Chondrocyte (in vitro differentiated cells): Measurements from ENCODE around the gene IL34. TPM values are rescaled to one million over a fixed set of nuclear protein-coding genes. Genes with fewer than 3 reads are reported as not detected.
"Not testable (repeated sequence)": the region's sequence is repeated elsewhere in the genome, so short reads cannot be mapped to it uniquely, and the experiment has no call there.

Source experiments
- DNase-seq: peaks from one replicate; pipeline ENCODE4 v3.0.0; 2021; ENCODE audit warnings: mixed read lengths, low spot score
- H3K27ac Mint-ChIP-seq: one replicate; pipeline ENCODE4 v1.8.0; 2021; ENCODE audit warnings: mild to moderate bottlenecking, moderate library complexity, mixed read lengths; ENCODE audit not compliant: unreplicated experiment
- H3K27me3 Mint-ChIP-seq: 2 replicates; pipeline ENCODE4 v1.8.0; 2021; ENCODE audit warnings: low read depth, mixed read lengths
- H3K36me3 Mint-ChIP-seq: 2 replicates; pipeline ENCODE4 v1.8.0; 2021; ENCODE audit warnings: low read depth, mixed read lengths
- H3K4me1 Mint-ChIP-seq: 2 replicates; pipeline ENCODE4 v1.8.0; 2021; ENCODE audit warnings: low read depth, mild to moderate bottlenecking, mixed read lengths
- H3K4me3 Mint-ChIP-seq: one replicate; pipeline ENCODE4 v1.8.0; 2021; ENCODE audit warnings: mild to moderate bottlenecking, moderate library complexity, mixed read lengths; ENCODE audit not compliant: unreplicated experiment
- H3K9me3 Mint-ChIP-seq: 2 replicates; pipeline ENCODE4 v1.8.0; 2021; ENCODE audit warnings: low read depth, mixed read lengths
- CTCF ChIP-seq: fragments of 200-600 bp; sonication (generic); IDR thresholded peaks from 2 replicates; pipeline ENCODE4 v1.5.0; 2021; ENCODE audit warnings: antibody characterized with exemption, mild to moderate bottlenecking, moderate library complexity
- total RNA-seq: library from RNA; stranded (reverse); gene quantifications from 3 replicates; pipeline ENCODE4 v1.2.1, GENCODE V29; 2021

IL34 gene
- total RNA-seq, 1 donor from 2014 or later, result 20.8 TPM

- peaks cover 60% of the 10 kb centered on the region for H3K36me3 Mint-ChIP-seq
- H3K4me1 Mint-ChIP-seq, result peaks cover 5% of the 10 kb centered on the region
- TF ChIP-seq CTCF, result no peak
- no peaks in the 10 kb centered on the region for H3K27me3 Mint-ChIP-seq
- peak overlapping the region; percentile 0 for H3K27ac Mint-ChIP-seq
- no peak for DNase-seq
- H3K4me3 Mint-ChIP-seq, result no peak overlapping the region
- H3K9me3 Mint-ChIP-seq, result no peaks in the 10 kb centered on the region
These were observed 23.8 kb downstream of the IL34 start for GRCh38 chr16:70670175-70670574.

GRCh38 chr16:70670938-70671337 lies 24.6 kb downstream of the IL34 start:
- H3K9me3 Mint-ChIP-seq, H3K4me3 Mint-ChIP-seq, H3K4me1 Mint-ChIP-seq, DNase-seq, H3K27me3 Mint-ChIP-seq: not testable (repeated sequence)
- peak overlapping the region; percentile 41 for H3K27ac Mint-ChIP-seq
- peaks cover 62% of the 10 kb centered on the region for H3K36me3 Mint-ChIP-seq

GRCh38 chr16:70674221-70675014 lies 28.1 kb downstream of the IL34 start:
- Mint-ChIP-seq H3K36me3 (peaks cover 53% of the 10 kb centered on the region), H3K27me3 (no peaks in the 10 kb centered on the region), H3K4me3 (no peak overlapping the region), H3K4me1 (peaks cover 14% of the 10 kb centered on the region), H3K9me3 (no peaks in the 10 kb centered on the region), H3K27ac (no peak overlapping the region)
- no peak for TF ChIP-seq CTCF
- DNase-seq, result no peak

GRCh38 chr16:70675851-70676513 lies 29.6 kb downstream of the IL34 start:
- no peaks in the 10 kb centered on the region for H3K27me3 Mint-ChIP-seq
- no peak for TF ChIP-seq CTCF
- H3K4me1 Mint-ChIP-seq, result peaks cover 16% of the 10 kb centered on the region
- peak overlapping the region; percentile 37 for H3K27ac Mint-ChIP-seq
- no peak for DNase-seq
- H3K9me3 Mint-ChIP-seq, result no peaks in the 10 kb centered on the region
- no peak overlapping the region for H3K4me3 Mint-ChIP-seq
- peaks cover 43% of the 10 kb centered on the region for H3K36me3 Mint-ChIP-seq

- no peak for TF ChIP-seq CTCF
- Mint-ChIP-seq H3K27ac (peak overlapping the region; percentile 37), H3K4me3 (no peak overlapping the region), H3K4me1 (peaks cover 23% of the 10 kb centered on the region), H3K27me3 (no peaks in the 10 kb centered on the region), H3K36me3 (peaks cover 39% of the 10 kb centered on the region), H3K9me3 (no peaks in the 10 kb centered on the region)
- no peak for DNase-seq
These were observed 30.5 kb downstream of the IL34 start for GRCh38 chr16:70676675-70677498.
